Left kidney (tissue), 2 donors: Measurements from ENCODE around the gene PLA2G3. TPM values are rescaled to one million over a fixed set of nuclear protein-coding genes. Genes with fewer than 3 reads are reported as not detected.

ENCODE experiments used
- DNase-seq: peaks from one replicate; pipeline ENCODE4 v3.0.0-alpha.2; 2013
- polyA plus RNA-seq: library from polyadenylated mRNA; unstranded; fragments of 120-200 nt; gene quantifications from one replicate; pipeline ENCODE4 v1.2.1, GENCODE V29; 2013; ENCODE audit not compliant: insufficient read length

PLA2G3 gene
- polyA plus RNA-seq, 1 donor = 0.18 TPM

DNA sequence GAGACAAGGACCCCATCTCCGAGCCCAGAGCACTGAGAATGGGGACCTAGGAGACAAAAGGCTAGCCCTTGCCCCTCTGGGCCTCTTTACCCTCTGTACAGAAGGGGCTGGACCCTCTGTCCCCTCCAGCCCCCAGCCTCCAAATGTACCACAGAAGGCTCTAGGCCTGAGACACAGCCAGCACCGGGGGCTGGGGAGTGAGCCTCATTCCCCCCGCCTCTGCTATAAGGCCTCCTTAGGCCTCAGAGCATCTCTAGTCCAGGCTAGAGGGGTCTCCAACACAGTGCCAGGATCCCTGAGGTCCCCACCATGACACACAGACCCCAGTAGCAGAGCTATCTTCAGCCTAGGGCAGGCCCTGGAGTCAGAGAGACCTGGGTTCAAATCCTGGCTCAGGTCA, 54.4 kb downstream of the PLA2G3 start:
- no peak for DNase-seq

DNA sequence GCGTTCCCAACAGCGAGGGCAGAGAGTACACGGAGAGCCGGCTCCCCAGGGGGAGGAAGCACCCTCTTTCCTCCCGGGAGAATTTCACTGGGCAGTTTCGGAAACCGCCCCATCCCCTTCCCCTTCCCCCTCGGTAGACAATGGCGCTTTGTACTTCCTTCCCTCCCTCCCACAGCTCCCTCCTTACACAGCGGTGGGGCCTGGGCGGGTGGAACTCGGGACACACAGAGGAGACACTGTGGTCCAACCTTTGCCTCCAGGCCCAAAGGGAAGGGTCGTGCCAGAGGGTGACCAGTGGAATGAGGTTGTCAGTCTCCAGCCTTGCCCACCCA, 54.8 kb downstream of the PLA2G3 start:
- no peak for DNase-seq

DNA sequence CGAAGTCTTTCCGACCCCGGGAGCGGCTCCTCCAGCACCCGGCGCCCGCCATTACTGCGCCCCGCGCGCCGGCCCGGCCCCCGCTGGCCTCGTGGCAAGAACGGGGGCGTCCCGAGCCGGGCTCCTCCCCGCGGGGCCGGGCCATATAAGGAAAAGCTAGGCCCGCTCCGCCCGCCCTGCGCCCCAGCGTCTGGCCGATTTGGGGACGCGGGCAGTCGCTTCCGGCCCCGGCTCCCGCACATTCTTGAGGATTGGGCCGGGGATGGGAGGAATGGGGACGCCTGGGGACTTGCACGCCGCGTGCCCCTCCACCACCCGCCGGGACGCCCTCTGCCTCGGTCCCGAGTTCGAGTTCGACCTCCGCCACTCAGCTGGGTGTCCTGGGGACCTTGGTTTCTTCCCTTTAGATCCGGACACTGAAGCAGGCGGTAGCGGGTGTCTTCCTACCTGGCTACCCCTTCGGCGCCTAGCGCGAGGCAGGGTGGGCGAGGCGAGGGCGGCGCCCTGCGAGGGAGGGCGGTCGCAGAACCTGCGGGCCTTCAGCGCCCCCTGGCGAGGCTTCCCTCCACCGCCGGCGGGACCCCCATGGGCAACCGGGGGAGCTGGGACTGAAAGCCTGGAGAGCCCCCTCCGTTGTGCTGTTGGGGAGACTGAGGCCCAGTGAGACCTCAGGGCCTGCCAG, 55.4 kb downstream of the PLA2G3 start:
- peak; percentile 84 for DNase-seq

Other genes starting within 250 kb of the PLA2G3 start
- gene MORC2, start 171.7 kb downstream of the PLA2G3 start, polyA plus RNA-seq = 38.2 TPM
- gene TUG1, start 171.2 kb downstream of the PLA2G3 start, polyA plus RNA-seq = 257 TPM
- gene SMTN, start 59.2 kb downstream of the PLA2G3 start, polyA plus RNA-seq = 37.1 TPM
- 3.5 TPM for gene SELENOM, start 32.9 kb downstream of the PLA2G3 start, polyA plus RNA-seq
- 4.9 TPM for gene INPP5J, start 17.5 kb downstream of the PLA2G3 start, polyA plus RNA-seq
- gene RNF185, start 19.7 kb upstream of the PLA2G3 start, polyA plus RNA-seq = 52.9 TPM
- gene LIMK2, start 71.8 kb upstream of the PLA2G3 start, polyA plus RNA-seq = 50.4 TPM
- gene PIK3IP1, start 152.0 kb upstream of the PLA2G3 start, polyA plus RNA-seq = 10.6 TPM
- gene PATZ1, start 205.8 kb upstream of the PLA2G3 start, polyA plus RNA-seq = 71.9 TPM